Measurements from ENCODE around the gene ZDHHC13.

DNA sequence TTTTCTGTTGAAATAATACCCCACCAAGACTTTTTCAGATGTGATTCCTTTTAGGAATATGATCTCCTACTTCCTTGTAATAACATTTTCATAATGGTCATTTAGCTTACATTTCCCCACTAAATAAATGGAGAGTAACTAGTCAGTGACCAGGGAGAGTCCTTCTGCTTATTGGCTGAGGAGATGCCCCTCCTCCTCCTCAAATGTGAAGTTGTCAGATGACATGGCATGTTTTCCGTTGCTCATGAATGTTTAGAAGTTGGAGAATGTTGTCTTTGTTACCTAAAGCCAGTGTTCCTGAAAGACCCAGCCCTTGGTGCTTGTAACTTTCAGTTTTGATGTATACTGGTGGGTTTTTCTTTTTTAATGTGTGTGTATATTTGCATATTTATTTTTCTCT is 46.6 kb downstream of the ZDHHC13 start:
- TF ChIP-seq RAD21 (IDR thresholded peaks at IDR 0.05) (no peak), REST (IDR thresholded peaks at IDR 0.05) (no peak)
- TF ChIP-seq, protein P1, sequence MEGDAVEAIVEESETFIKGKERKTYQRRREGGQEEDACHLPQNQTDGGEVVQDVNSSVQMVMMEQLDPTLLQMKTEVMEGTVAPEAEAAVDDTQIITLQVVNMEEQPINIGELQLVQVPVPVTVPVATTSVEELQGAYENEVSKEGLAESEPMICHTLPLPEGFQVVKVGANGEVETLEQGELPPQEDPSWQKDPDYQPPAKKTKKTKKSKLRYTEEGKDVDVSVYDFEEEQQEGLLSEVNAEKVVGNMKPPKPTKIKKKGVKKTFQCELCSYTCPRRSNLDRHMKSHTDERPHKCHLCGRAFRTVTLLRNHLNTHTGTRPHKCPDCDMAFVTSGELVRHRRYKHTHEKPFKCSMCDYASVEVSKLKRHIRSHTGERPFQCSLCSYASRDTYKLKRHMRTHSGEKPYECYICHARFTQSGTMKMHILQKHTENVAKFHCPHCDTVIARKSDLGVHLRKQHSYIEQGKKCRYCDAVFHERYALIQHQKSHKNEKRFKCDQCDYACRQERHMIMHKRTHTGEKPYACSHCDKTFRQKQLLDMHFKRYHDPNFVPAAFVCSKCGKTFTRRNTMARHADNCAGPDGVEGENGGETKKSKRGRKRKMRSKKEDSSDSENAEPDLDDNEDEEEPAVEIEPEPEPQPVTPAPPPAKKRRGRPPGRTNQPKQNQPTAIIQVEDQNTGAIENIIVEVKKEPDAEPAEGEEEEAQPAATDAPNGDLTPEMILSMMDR (IDR thresholded peaks at IDR 0.05; ENCODE audit: low read depth, low read length, missing input control), result no peak
- TF ChIP-seq, protein P2, sequence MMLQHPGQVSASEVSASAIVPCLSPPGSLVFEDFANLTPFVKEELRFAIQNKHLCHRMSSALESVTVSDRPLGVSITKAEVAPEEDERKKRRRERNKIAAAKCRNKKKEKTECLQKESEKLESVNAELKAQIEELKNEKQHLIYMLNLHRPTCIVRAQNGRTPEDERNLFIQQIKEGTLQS (IDR thresholded peaks at IDR 0.05), result no peak
